Stimulated activated CD8-positive, alpha-beta memory T cell treated with anti-CD3 and anti-CD28 coated beads, Interleukin-4, amount 100 ng/mL, for 48 hours (primary cell): Measurements from ENCODE around the gene FLII.
A peak's percentile ranks its signal among the peaks of the same experiment; 100 is the strongest.

Experiments
- DNase-seq: peaks from one replicate; pipeline ENCODE4 v3.0.0-alpha.2; 2020

FLII gene

GRCh38 chr17:18241229-18241871 is 17.2 kb downstream of the FLII start:
- no peak for DNase-seq

GRCh38 chr17:18240449-18240848 is 18.1 kb downstream of the FLII start:
- no peak for DNase-seq

GRCh38 chr17:18238299-18238698 is 20.2 kb downstream of the FLII start:
- DNase-seq = no peak

GRCh38 chr17:18237461-18237860 is 21.1 kb downstream of the FLII start:
- DNase-seq = no peak

GRCh38 chr17:18236494-18236893 is 22.0 kb downstream of the FLII start:
- no peak for DNase-seq

- DNase-seq = peak; percentile 75
Observed at GRCh38 chr17:18235743-18236256, 22.7 kb downstream of the FLII start.

GRCh38 chr17:18234853-18235380 is 23.6 kb downstream of the FLII start:
- no peak for DNase-seq

GRCh38 chr17:18233803-18234518 is 24.6 kb downstream of the FLII start:
- no peak for DNase-seq

- no peak for DNase-seq
Observed at GRCh38 chr17:18231164-18231563, 27.4 kb downstream of the FLII start.

GRCh38 chr17:18230288-18231141 is 28.0 kb downstream of the FLII start:
- DNase-seq = no peak

- no peak for DNase-seq
Observed at GRCh38 chr17:18229771-18230170, 28.8 kb downstream of the FLII start.

GRCh38 chr17:18229254-18229653 is 29.3 kb downstream of the FLII start:
- DNase-seq = no peak

GRCh38 chr17:18228176-18228682 is 30.3 kb downstream of the FLII start:
- no peak for DNase-seq

- no peak for DNase-seq
Observed at GRCh38 chr17:18227635-18228034, 30.9 kb downstream of the FLII start.

GRCh38 chr17:18226284-18226945 is 32.1 kb downstream of the FLII start:
- peak; percentile 33 for DNase-seq

- DNase-seq = no peak
Observed at GRCh38 chr17:18225642-18226283, 32.8 kb downstream of the FLII start.

GRCh38 chr17:18225121-18225641 is 33.4 kb downstream of the FLII start, which contains the start of gene LLGL1:
TSS of gene LLGL1 (plus strand) at chr17:18225635. CDS start at chr17:18225683, 48 bp downstream.
- DNase-seq = peak; percentile 96

- DNase-seq = no peak
Observed at GRCh38 chr17:18224387-18225120, 34.0 kb downstream of the FLII start.

GRCh38 chr17:18224053-18224386 is 34.5 kb downstream of the FLII start:
- no peak for DNase-seq

GRCh38 chr17:18218756-18219415 is 39.7 kb downstream of the FLII start:
- DNase-seq = no peak
